Left colon (tissue), 2 donors: Measurements from ENCODE around the gene RREB1. TPM values are rescaled to one million over a fixed set of nuclear protein-coding genes. Genes with fewer than 3 reads are reported as not detected.

ENCODE experiments used
- ATAC-seq: fragments of 200-7000 bp; cut with Tn5 transposase; one replicate; pipeline ENCODE4 v1.9.1; 2020; ENCODE audit warnings: mild to moderate bottlenecking, moderate library complexity
- DNase-seq, 2 donors: peaks; one replicate each; pipeline ENCODE4 v3.0.0-alpha.2; 2020
- intact Hi-C, 2 donors: fragments of 100-400 bp; cut with DNase I in 1 of 2; cut with micrococcal nuclease in 1 of 2; formaldehyde crosslinking; loops; one replicate each; pipeline versions ENCODE4 v1.11.2 to v1.14.0; 2022; cut with DNase I, micrococcal nuclease
- long read RNA-seq: library from polyadenylated mRNA; unstranded; transcript quantifications from one replicate; pipeline ENCODE4 v2.0.0, GENCODE V29; 2021
- total RNA-seq, 2 donors: library from RNA; stranded (reverse); fragmentation: NEBNext Ultra II Directional; extraction: Animal tissue kit (Norgen Biotek cat#: 25700); gene quantifications; one replicate each; pipeline ENCODE4 v1.2.1, GENCODE V29; 2021
- donor health status: DM: no; HTN: no; CAD: no.
- donor health status: DM: yes; HTN: yes; CAD: no.

Gene RREB1
- total RNA-seq, result 100 to 1,000 TPM in 1 of 2 donors, 10 to 100 TPM in 1; 76.9 to 101 TPM
- long read RNA-seq, partial matches to known transcripts, result 40 of 56 reads
- long read RNA-seq, other reads (novel, unspliced or antisense), result 16 of 56 reads

- ATAC-seq (peak; percentile 70), DNase-seq (peak; percentile 71 to 77)
- intact Hi-C loops, result no loop called here
Measured at GRCh38 chr6:7107578-7108195, at the start of gene RREB1. RREB1 (plus strand) TSS chr6:7107961; CDS start chr6:7181912, 73,951 bp downstream.

- intact Hi-C loops, result no loop called here
- ATAC-seq (peak; percentile 93), DNase-seq (peak; percentile 48 to 85)
Measured at GRCh38 chr6:7058250-7058923, 49.4 kb upstream of the RREB1 start.

GRCh38 chr6:7060769-7061516 lies 46.8 kb upstream of the RREB1 start:
- DNase-seq (no peak), ATAC-seq (peak; percentile 37)
- intact Hi-C loops, result no loop called here

- DNase-seq, result no peak
- ATAC-seq, result peak; percentile 53
- intact Hi-C loops, result no loop called here
Measured at GRCh38 chr6:7062451-7063162, 45.2 kb upstream of the RREB1 start.

- ATAC-seq (no peak), DNase-seq (no peak)
- intact Hi-C loops, result no loop called here
Measured at GRCh38 chr6:7067305-7067704, 40.5 kb upstream of the RREB1 start.

GRCh38 chr6:7071405-7071804 lies 36.4 kb upstream of the RREB1 start:
- DNase-seq, result no peak
- ATAC-seq, result no peak
- intact Hi-C loops, result no loop called here

- no peak for DNase-seq
- no peak for ATAC-seq
- intact Hi-C loops, result no loop called here
Measured at GRCh38 chr6:7073082-7073820, 34.5 kb upstream of the RREB1 start.

GRCh38 chr6:7073821-7074525 lies 33.8 kb upstream of the RREB1 start:
- peak; percentile 41 to 57 for DNase-seq

GRCh38 chr6:7074870-7075269 lies 32.9 kb upstream of the RREB1 start:
- intact Hi-C loops, result no loop called here
- no peak for ATAC-seq
- DNase-seq, result no peak

More at GRCh38 chr6:7073821-7074525, 33.8 kb upstream of the RREB1 start:
- ATAC-seq, result peak; percentile 34
- intact Hi-C loops, result no loop called here

- intact Hi-C loops, result no loop called here
- DNase-seq, result no peak
- no peak for ATAC-seq
Measured at GRCh38 chr6:7075341-7076000, 32.3 kb upstream of the RREB1 start.

GRCh38 chr6:7077856-7078255 lies 29.9 kb upstream of the RREB1 start:
- ATAC-seq (peak; percentile 92), DNase-seq (no peak)
- intact Hi-C loops, result no loop called here

GRCh38 chr6:7078856-7079255 lies 28.9 kb upstream of the RREB1 start:
- intact Hi-C loops, result no loop called here
- DNase-seq (no peak), ATAC-seq (no peak)

GRCh38 chr6:7080311-7080710 lies 27.4 kb upstream of the RREB1 start:
- DNase-seq (no peak), ATAC-seq (no peak)
- intact Hi-C loops, result no loop called here

GRCh38 chr6:7085911-7086310 lies 21.9 kb upstream of the RREB1 start:
- intact Hi-C loops, result no loop called here
- peak in 1 of 2 donors; percentile 51 for DNase-seq
- no peak for ATAC-seq

- peak in 1 of 2 donors; percentile 37 for DNase-seq
- no peak for ATAC-seq
- intact Hi-C loops, result no loop called here
Measured at GRCh38 chr6:7086488-7086887, 21.3 kb upstream of the RREB1 start.

GRCh38 chr6:7087066-7087465 lies 20.7 kb upstream of the RREB1 start:
- intact Hi-C loops, result no loop called here
- ATAC-seq (peak; percentile 1), DNase-seq (no peak)

GRCh38 chr6:7087491-7087979 lies 20.2 kb upstream of the RREB1 start:
- ATAC-seq (peak; percentile 94), DNase-seq (peak; percentile 63 to 77)
- intact Hi-C loops, result no loop called here
